ENCODE data around the gene POPDC2. TPM values are rescaled to one million over a fixed set of nuclear protein-coding genes. Genes with fewer than 3 reads are reported as not detected.

The POPDC2 gene
- total RNA-seq, 1 donor from 2014 or later, result 3.5 TPM

GRCh38 chr3:119625451-119626153 lies 34.8 kb downstream of the POPDC2 start:
- Mint-ChIP-seq H3K4me1 (peaks cover 8% of the 10 kb centered on the region), H3K9me3 (peaks cover 5% of the 10 kb centered on the region), H3K27ac (no peak overlapping the region), H3K4me3 (no peak overlapping the region), H3K36me3 (no peaks in the 10 kb centered on the region), H3K27me3 (ENCODE audit: low read depth) (no peaks in the 10 kb centered on the region)
- no peak for TF ChIP-seq CTCF (IDR thresholded peaks at IDR 0.05; ENCODE audit: unreplicated experiment)
- no peak for DNase-seq (ENCODE audit: low spot score in 2 of 2, unreplicated experiment in 2 of 2)

- Mint-ChIP-seq H3K9me3 (peaks cover 5% of the 10 kb centered on the region), H3K27ac (no peak overlapping the region), H3K36me3 (no peaks in the 10 kb centered on the region), H3K27me3 (ENCODE audit: low read depth) (no peaks in the 10 kb centered on the region), H3K4me3 (no peak overlapping the region), H3K4me1 (peaks cover 1% of the 10 kb centered on the region)
- no peak for TF ChIP-seq CTCF (IDR thresholded peaks at IDR 0.05; ENCODE audit: unreplicated experiment)
- DNase-seq (ENCODE audit: low spot score in 2 of 2, unreplicated experiment in 2 of 2), result no peak
These were observed 36.2 kb downstream of the POPDC2 start for GRCh38 chr3:119624002-119624720.

GRCh38 chr3:119620899-119621298 lies 39.5 kb downstream of the POPDC2 start:
- Mint-ChIP-seq H3K27me3 (ENCODE audit: low read depth) (no peaks in the 10 kb centered on the region), H3K27ac (no peak overlapping the region), H3K9me3 (peaks cover 5% of the 10 kb centered on the region), H3K4me1 (peaks cover 1% of the 10 kb centered on the region), H3K4me3 (no peak overlapping the region), H3K36me3 (no peaks in the 10 kb centered on the region)
- DNase-seq (ENCODE audit: low spot score in 2 of 2, unreplicated experiment in 2 of 2), result no peak
- no peak for TF ChIP-seq CTCF (IDR thresholded peaks at IDR 0.05; ENCODE audit: unreplicated experiment)

GRCh38 chr3:119619094-119619493 lies 41.3 kb downstream of the POPDC2 start:
- H3K4me3 Mint-ChIP-seq, result no peak overlapping the region
- H3K27me3 Mint-ChIP-seq (ENCODE audit: low read depth), result no peaks in the 10 kb centered on the region
- H3K27ac Mint-ChIP-seq, result no peak overlapping the region
- no peaks in the 10 kb centered on the region for H3K36me3 Mint-ChIP-seq
- H3K9me3 Mint-ChIP-seq, result peaks cover 2% of the 10 kb centered on the region
- H3K4me1 Mint-ChIP-seq, result no peaks in the 10 kb centered on the region
- no peak for TF ChIP-seq CTCF (IDR thresholded peaks at IDR 0.05; ENCODE audit: unreplicated experiment)
- DNase-seq (ENCODE audit: low spot score in 2 of 2, unreplicated experiment in 2 of 2), result no peak

- H3K9me3 Mint-ChIP-seq, result no peaks in the 10 kb centered on the region
- H3K4me3 Mint-ChIP-seq, result no peak overlapping the region
- no peak for TF ChIP-seq CTCF (IDR thresholded peaks at IDR 0.05; ENCODE audit: unreplicated experiment)
- H3K4me1 Mint-ChIP-seq, result no peaks in the 10 kb centered on the region
- DNase-seq (ENCODE audit: low spot score in 2 of 2, unreplicated experiment in 2 of 2), result no peak
- no peaks in the 10 kb centered on the region for H3K36me3 Mint-ChIP-seq
- H3K27ac Mint-ChIP-seq, result no peak overlapping the region
- H3K27me3 Mint-ChIP-seq (ENCODE audit: low read depth), result no peaks in the 10 kb centered on the region
These were observed 44.3 kb downstream of the POPDC2 start for GRCh38 chr3:119616056-119616455.

Data from mesothelial cell of epicardium (in vitro differentiated cells).